ENCODE measurements around the gene PSPH. TPM values are rescaled to one million over a fixed set of nuclear protein-coding genes. Genes with fewer than 3 reads are reported as not detected.

The PSPH gene
- total RNA-seq, 1 experiment from 2014 or later, result 49.3 TPM

DNA sequence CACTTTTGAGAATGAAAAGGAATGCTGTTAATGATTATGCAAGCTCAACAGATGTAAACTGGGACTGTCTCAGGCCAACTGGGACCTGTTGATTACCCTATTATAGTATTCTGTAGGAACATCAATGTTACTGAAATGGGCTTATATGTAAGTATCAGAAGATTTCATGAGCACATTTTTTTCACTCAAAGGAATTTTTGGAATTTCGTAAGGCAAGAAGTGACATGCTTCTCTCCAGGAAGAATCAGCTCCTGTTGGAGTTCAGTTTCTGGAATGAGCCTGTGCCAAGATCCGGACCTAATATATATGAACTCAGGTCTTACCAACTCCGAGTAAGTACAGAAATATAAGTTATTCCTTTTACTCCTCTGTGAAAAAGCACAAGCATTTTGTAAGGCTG, 67.7 kb downstream of the PSPH start:
- Mint-ChIP-seq H3K27me3 (ENCODE audit: low read depth) (no peaks in the 10 kb centered on the region), H3K4me1 (no peaks in the 10 kb centered on the region), H3K9me3 (no peaks in the 10 kb centered on the region), H3K27ac (no peak overlapping the region), H3K4me3 (no peak overlapping the region), H3K36me3 (peaks cover 46% of the 10 kb centered on the region)
- ChIA-PET POLR2A (no interaction called here), CTCF (interaction anchor here (0.5 kb wide), 1 partner anchor 10 kb away, joined by 4 read pairs; no protein-coding TSS in a partner anchor)
- DNase-seq (ENCODE audit: low spot score) (no peak), ATAC-seq (no peak)
- TF ChIP-seq SMAD3 (CRISPR knock-in tag; IDR thresholded peaks at IDR 0.05; ENCODE audit: borderline replicate concordance), result no peak
- TF ChIP-seq, protein P1, sequence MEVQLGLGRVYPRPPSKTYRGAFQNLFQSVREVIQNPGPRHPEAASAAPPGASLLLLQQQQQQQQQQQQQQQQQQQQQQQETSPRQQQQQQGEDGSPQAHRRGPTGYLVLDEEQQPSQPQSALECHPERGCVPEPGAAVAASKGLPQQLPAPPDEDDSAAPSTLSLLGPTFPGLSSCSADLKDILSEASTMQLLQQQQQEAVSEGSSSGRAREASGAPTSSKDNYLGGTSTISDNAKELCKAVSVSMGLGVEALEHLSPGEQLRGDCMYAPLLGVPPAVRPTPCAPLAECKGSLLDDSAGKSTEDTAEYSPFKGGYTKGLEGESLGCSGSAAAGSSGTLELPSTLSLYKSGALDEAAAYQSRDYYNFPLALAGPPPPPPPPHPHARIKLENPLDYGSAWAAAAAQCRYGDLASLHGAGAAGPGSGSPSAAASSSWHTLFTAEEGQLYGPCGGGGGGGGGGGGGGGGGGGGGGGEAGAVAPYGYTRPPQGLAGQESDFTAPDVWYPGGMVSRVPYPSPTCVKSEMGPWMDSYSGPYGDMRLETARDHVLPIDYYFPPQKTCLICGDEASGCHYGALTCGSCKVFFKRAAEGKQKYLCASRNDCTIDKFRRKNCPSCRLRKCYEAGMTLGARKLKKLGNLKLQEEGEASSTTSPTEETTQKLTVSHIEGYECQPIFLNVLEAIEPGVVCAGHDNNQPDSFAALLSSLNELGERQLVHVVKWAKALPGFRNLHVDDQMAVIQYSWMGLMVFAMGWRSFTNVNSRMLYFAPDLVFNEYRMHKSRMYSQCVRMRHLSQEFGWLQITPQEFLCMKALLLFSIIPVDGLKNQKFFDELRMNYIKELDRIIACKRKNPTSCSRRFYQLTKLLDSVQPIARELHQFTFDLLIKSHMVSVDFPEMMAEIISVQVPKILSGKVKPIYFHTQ (CRISPR knock-in tag; IDR thresholded peaks at IDR 0.05), result no peak
- TF ChIP-seq, protein P2, sequence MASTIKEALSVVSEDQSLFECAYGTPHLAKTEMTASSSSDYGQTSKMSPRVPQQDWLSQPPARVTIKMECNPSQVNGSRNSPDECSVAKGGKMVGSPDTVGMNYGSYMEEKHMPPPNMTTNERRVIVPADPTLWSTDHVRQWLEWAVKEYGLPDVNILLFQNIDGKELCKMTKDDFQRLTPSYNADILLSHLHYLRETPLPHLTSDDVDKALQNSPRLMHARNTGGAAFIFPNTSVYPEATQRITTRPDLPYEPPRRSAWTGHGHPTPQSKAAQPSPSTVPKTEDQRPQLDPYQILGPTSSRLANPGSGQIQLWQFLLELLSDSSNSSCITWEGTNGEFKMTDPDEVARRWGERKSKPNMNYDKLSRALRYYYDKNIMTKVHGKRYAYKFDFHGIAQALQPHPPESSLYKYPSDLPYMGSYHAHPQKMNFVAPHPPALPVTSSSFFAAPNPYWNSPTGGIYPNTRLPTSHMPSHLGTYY (CRISPR knock-in tag; IDR thresholded peaks at IDR 0.05), result no peak
- TF ChIP-seq NFYB (CRISPR knock-in tag; conservative IDR thresholded peaks at IDR 0.05; ENCODE audit: low read depth), result no peak
- TF ChIP-seq, protein P3, sequence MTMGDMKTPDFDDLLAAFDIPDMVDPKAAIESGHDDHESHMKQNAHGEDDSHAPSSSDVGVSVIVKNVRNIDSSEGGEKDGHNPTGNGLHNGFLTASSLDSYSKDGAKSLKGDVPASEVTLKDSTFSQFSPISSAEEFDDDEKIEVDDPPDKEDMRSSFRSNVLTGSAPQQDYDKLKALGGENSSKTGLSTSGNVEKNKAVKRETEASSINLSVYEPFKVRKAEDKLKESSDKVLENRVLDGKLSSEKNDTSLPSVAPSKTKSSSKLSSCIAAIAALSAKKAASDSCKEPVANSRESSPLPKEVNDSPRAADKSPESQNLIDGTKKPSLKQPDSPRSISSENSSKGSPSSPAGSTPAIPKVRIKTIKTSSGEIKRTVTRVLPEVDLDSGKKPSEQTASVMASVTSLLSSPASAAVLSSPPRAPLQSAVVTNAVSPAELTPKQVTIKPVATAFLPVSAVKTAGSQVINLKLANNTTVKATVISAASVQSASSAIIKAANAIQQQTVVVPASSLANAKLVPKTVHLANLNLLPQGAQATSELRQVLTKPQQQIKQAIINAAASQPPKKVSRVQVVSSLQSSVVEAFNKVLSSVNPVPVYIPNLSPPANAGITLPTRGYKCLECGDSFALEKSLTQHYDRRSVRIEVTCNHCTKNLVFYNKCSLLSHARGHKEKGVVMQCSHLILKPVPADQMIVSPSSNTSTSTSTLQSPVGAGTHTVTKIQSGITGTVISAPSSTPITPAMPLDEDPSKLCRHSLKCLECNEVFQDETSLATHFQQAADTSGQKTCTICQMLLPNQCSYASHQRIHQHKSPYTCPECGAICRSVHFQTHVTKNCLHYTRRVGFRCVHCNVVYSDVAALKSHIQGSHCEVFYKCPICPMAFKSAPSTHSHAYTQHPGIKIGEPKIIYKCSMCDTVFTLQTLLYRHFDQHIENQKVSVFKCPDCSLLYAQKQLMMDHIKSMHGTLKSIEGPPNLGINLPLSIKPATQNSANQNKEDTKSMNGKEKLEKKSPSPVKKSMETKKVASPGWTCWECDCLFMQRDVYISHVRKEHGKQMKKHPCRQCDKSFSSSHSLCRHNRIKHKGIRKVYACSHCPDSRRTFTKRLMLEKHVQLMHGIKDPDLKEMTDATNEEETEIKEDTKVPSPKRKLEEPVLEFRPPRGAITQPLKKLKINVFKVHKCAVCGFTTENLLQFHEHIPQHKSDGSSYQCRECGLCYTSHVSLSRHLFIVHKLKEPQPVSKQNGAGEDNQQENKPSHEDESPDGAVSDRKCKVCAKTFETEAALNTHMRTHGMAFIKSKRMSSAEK (CRISPR knock-in tag; IDR thresholded peaks at IDR 0.05; ENCODE audit: borderline replicate concordance), result no peak
- no peak for TF ChIP-seq JUN (CRISPR knock-in tag; IDR thresholded peaks at IDR 0.05)
- TF ChIP-seq, protein P4, sequence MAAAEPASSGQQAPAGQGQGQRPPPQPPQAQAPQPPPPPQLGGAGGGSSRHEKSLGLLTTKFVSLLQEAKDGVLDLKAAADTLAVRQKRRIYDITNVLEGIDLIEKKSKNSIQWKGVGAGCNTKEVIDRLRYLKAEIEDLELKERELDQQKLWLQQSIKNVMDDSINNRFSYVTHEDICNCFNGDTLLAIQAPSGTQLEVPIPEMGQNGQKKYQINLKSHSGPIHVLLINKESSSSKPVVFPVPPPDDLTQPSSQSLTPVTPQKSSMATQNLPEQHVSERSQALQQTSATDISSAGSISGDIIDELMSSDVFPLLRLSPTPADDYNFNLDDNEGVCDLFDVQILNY (CRISPR knock-in tag; IDR thresholded peaks at IDR 0.05), result no peak
- TF ChIP-seq, protein P5, sequence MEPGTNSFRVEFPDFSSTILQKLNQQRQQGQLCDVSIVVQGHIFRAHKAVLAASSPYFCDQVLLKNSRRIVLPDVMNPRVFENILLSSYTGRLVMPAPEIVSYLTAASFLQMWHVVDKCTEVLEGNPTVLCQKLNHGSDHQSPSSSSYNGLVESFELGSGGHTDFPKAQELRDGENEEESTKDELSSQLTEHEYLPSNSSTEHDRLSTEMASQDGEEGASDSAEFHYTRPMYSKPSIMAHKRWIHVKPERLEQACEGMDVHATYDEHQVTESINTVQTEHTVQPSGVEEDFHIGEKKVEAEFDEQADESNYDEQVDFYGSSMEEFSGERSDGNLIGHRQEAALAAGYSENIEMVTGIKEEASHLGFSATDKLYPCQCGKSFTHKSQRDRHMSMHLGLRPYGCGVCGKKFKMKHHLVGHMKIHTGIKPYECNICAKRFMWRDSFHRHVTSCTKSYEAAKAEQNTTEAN (CRISPR knock-in tag; IDR thresholded peaks at IDR 0.05), result no peak
- TF ChIP-seq RORB (CRISPR knock-in tag; IDR thresholded peaks at IDR 0.05), result no peak
- TF ChIP-seq TP53 (CRISPR knock-in tag; IDR thresholded peaks at IDR 0.05), result no peak
- TF ChIP-seq ATF1 (CRISPR knock-in tag; IDR thresholded peaks at IDR 0.05), result no peak
- no peak for TF ChIP-seq JAZF1 (CRISPR knock-in tag; IDR thresholded peaks at IDR 0.05)
- TF ChIP-seq NFE2L1 (CRISPR knock-in tag; IDR thresholded peaks at IDR 0.05), result no peak
- TF ChIP-seq, protein P6, sequence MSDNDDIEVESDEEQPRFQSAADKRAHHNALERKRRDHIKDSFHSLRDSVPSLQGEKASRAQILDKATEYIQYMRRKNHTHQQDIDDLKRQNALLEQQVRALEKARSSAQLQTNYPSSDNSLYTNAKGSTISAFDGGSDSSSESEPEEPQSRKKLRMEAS (CRISPR knock-in tag; IDR thresholded peaks at IDR 0.05), result no peak
- TF ChIP-seq GABPB1 (CRISPR knock-in tag; IDR thresholded peaks at IDR 0.05), result no peak
- TF ChIP-seq, protein P7, sequence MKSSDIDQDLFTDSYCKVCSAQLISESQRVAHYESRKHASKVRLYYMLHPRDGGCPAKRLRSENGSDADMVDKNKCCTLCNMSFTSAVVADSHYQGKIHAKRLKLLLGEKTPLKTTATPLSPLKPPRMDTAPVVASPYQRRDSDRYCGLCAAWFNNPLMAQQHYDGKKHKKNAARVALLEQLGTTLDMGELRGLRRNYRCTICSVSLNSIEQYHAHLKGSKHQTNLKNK (CRISPR knock-in tag; IDR thresholded peaks at IDR 0.05), result no peak
- TF ChIP-seq ZNF423 (CRISPR knock-in tag; IDR thresholded peaks at IDR 0.05), result no peak
- TF ChIP-seq ZNF219 (CRISPR knock-in tag; IDR thresholded peaks at IDR 0.05; ENCODE audit: borderline replicate concordance), result no peak
- TF ChIP-seq, protein P8, sequence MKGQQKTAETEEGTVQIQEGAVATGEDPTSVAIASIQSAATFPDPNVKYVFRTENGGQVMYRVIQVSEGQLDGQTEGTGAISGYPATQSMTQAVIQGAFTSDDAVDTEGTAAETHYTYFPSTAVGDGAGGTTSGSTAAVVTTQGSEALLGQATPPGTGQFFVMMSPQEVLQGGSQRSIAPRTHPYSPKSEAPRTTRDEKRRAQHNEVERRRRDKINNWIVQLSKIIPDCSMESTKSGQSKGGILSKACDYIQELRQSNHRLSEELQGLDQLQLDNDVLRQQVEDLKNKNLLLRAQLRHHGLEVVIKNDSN (CRISPR knock-in tag; IDR thresholded peaks at IDR 0.05), result no peak
- TF ChIP-seq, protein P9, sequence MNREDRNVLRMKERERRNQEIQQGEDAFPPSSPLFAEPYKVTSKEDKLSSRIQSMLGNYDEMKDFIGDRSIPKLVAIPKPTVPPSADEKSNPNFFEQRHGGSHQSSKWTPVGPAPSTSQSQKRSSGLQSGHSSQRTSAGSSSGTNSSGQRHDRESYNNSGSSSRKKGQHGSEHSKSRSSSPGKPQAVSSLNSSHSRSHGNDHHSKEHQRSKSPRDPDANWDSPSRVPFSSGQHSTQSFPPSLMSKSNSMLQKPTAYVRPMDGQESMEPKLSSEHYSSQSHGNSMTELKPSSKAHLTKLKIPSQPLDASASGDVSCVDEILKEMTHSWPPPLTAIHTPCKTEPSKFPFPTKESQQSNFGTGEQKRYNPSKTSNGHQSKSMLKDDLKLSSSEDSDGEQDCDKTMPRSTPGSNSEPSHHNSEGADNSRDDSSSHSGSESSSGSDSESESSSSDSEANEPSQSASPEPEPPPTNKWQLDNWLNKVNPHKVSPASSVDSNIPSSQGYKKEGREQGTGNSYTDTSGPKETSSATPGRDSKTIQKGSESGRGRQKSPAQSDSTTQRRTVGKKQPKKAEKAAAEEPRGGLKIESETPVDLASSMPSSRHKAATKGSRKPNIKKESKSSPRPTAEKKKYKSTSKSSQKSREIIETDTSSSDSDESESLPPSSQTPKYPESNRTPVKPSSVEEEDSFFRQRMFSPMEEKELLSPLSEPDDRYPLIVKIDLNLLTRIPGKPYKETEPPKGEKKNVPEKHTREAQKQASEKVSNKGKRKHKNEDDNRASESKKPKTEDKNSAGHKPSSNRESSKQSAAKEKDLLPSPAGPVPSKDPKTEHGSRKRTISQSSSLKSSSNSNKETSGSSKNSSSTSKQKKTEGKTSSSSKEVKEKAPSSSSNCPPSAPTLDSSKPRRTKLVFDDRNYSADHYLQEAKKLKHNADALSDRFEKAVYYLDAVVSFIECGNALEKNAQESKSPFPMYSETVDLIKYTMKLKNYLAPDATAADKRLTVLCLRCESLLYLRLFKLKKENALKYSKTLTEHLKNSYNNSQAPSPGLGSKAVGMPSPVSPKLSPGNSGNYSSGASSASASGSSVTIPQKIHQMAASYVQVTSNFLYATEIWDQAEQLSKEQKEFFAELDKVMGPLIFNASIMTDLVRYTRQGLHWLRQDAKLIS (CRISPR knock-in tag; IDR thresholded peaks at IDR 0.05; ENCODE audit: borderline replicate concordance), result no peak
